A673 (cell line): ENCODE results near the gene SHISA8. TPM values are rescaled to one million over a fixed set of nuclear protein-coding genes. Genes with fewer than 3 reads are reported as not detected.

Experiments
- BruUV-seq: library from RNA; stranded (reverse); fragments of 400-500 nt; replicated peaks from 2 replicates; lab custom pipeline; 2021; lab: Mats Ljungman, UMichigan
- CTCF ChIA-PET: fragments of 300-600 bp; sonication (Branson Sonifier 250); formaldehyde crosslinking; loops from one replicate; lab custom pipeline; 2022; ENCODE audit warnings: antibody characterized with exemption; lab: Charles Lee
- POLR2A ChIA-PET: fragments of 300-600 bp; sonication (Branson Sonifier 250); formaldehyde crosslinking; loops from one replicate; lab custom pipeline; 2022; ENCODE audit warnings: antibody characterized with exemption; ENCODE audit not compliant: low non-redundant PET; lab: Charles Lee
- DNase-seq: peaks from one replicate; pipeline ENCODE4 v3.0.0-alpha.2; 2015; ENCODE audit warnings: low spot score
- H3K27ac ChIP-seq: fragments of 200-600 bp; sonication (generic); 2 replicates; pipeline ENCODE4 v1.5.1; 2016; ENCODE audit warnings: mixed run types, low read depth, mild to moderate bottlenecking, mixed read lengths, antibody characterized with exemption, low read length; ENCODE audit not compliant: poor library complexity, severe bottlenecking
- H3K27me3 ChIP-seq: fragments of 200-600 bp; sonication (generic); replicated peaks from 2 replicates; pipeline ENCODE4 v1.6.1; 2017; ENCODE audit warnings: mixed run types, low read depth, mild to moderate bottlenecking, mixed read lengths, antibody characterized with exemption, low read length; ENCODE audit not compliant: insufficient read depth, poor library complexity
- H3K36me3 ChIP-seq: fragments of 200-600 bp; sonication (generic); 2 replicates; pipeline ENCODE4 v1.6.1; 2016; ENCODE audit warnings: mixed run types, mild to moderate bottlenecking, mixed read lengths, antibody characterized with exemption, low read length; ENCODE audit not compliant: insufficient read depth, poor library complexity, severe bottlenecking
- H3K4me1 ChIP-seq: fragments of 200-600 bp; sonication (generic); 2 replicates; pipeline ENCODE4 v1.6.1; 2017; ENCODE audit warnings: mixed run types, mild to moderate bottlenecking, mixed read lengths, antibody characterized with exemption, low read length; ENCODE audit not compliant: insufficient read depth, poor library complexity, severe bottlenecking
- H3K4me3 ChIP-seq: fragments of 200-600 bp; sonication (generic); 2 replicates; pipeline ENCODE4 v1.5.1; 2016; ENCODE audit warnings: low read depth, mixed run types, mild to moderate bottlenecking, mixed read lengths, low read length; ENCODE audit not compliant: poor library complexity, severe bottlenecking
- H3K9me3 ChIP-seq: fragments of 200-600 bp; sonication (generic); 2 replicates; pipeline ENCODE4 v1.6.1; 2016; ENCODE audit warnings: mixed run types, low read depth, mild to moderate bottlenecking, mixed read lengths, antibody characterized with exemption, low read length; ENCODE audit not compliant: poor library complexity, severe bottlenecking
- EZH2 ChIP-seq: fragments of 200-600 bp; sonication (generic); IDR thresholded peaks from 2 replicates; pipeline ENCODE4 v1.6.1; 2017; ENCODE audit warnings: borderline replicate concordance, low read depth, mild to moderate bottlenecking, mixed read lengths, antibody characterized with exemption, low read length; ENCODE audit not compliant: poor library complexity, severe bottlenecking
- intact Hi-C: fragments of 100-400 bp; cut with micrococcal nuclease; formaldehyde crosslinking; loops from one replicate; pipeline ENCODE4 v1.10.0; 2022; ENCODE audit not compliant: unreplicated experiment
- total RNA-seq: library from RNA; stranded (reverse); gene quantifications from 2 replicates; pipeline ENCODE4 v1.2.3, GENCODE V29; 2021
- TF ChIP-seq, protein P1 (sequence below): fragments of 300-800, 200-600 bp; sonication (generic); conservative IDR thresholded peaks from 2 replicates; pipeline ENCODE4 v1.5.1; 2017; ENCODE audit warnings: low read depth, mild to moderate bottlenecking, antibody characterized with exemption, low read length, moderate library complexity, mixed read lengths

SHISA8 gene
- total RNA-seq, 1 experiment from 2014 or later, result 1.4 TPM

DNA sequence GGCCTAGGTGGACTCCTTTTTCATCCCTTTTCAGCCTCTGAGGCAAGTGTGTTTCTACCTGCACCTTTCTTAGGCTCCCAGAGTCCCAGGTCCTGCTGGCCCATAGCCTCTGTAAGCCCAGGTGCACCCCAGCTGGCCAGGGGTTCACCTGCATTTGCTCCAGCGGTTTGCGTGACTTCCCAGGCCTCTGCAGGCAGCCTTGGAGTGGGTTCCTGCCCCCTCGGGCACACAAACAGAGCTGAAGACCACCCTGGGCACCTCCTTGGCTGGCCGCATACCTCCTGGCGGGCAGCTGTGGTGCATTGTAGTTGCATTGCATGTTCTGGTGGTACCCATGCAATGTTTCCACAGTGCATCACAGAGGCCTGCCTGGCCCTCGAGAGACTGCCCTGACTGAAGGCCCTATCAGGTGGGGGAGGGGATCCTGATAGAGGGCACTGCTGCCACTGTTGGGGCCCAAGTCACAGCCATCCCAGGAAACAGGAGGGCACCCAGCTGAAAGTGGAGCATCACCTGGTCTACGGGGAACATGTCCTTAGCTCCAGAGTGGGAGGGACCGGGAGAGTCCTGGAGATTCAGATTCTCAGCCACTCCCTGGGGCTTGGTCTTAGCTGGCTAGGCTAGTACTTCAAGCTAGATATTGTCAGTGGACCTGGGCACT, 14.1 kb downstream of the SHISA8 start:
- Histone ChIP-seq H3K36me3 (peaks cover 87% of the 10 kb centered on the region), H3K4me1 (no peaks in the 10 kb centered on the region), H3K4me3 (no peak overlapping the region), H3K27ac (no peak overlapping the region), H3K27me3 (no peaks in the 10 kb centered on the region), H3K9me3 (no peaks in the 10 kb centered on the region)
- intact Hi-C loops, result no loop called here
- ChIA-PET CTCF (no interaction called here), POLR2A (no interaction called here)
- BruUV-seq, result no TSS peak
- no peak for DNase-seq
- TF ChIP-seq, protein P1, sequence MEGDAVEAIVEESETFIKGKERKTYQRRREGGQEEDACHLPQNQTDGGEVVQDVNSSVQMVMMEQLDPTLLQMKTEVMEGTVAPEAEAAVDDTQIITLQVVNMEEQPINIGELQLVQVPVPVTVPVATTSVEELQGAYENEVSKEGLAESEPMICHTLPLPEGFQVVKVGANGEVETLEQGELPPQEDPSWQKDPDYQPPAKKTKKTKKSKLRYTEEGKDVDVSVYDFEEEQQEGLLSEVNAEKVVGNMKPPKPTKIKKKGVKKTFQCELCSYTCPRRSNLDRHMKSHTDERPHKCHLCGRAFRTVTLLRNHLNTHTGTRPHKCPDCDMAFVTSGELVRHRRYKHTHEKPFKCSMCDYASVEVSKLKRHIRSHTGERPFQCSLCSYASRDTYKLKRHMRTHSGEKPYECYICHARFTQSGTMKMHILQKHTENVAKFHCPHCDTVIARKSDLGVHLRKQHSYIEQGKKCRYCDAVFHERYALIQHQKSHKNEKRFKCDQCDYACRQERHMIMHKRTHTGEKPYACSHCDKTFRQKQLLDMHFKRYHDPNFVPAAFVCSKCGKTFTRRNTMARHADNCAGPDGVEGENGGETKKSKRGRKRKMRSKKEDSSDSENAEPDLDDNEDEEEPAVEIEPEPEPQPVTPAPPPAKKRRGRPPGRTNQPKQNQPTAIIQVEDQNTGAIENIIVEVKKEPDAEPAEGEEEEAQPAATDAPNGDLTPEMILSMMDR, result no peak
- TF ChIP-seq EZH2, result no peak

DNA sequence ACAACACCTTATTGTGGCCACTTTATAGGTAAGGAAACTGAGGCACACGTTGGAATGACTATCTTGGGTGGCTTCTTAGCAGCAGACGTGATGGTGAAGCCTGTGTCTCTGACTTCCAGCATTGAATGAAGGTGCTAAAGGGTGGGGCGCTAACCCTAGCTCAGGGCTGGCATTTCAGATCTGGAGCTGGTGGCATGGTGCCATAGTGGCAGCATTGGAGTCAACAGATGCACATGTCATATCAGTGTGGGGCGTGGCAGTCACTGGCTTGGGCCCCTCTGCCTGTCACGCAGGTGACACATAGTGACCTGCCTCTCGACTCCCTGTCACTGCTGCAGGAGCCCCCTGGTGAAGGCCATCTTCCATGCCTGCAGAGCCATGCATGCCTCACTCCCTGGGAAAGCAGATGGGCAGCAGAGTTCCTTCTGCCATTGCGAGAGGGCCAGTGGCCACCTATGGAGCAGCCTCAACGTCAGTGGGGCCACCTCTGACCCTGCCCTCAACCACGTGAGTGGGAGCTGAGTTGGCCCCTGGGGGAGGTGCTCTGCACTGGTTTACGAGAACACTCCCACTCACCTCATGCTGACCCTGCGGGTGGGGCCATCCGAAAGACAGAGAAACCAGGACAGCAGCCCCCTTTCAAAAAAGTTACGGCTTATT, 14.8 kb downstream of the SHISA8 start:
- Histone ChIP-seq H3K9me3 (no peaks in the 10 kb centered on the region), H3K4me1 (no peaks in the 10 kb centered on the region), H3K27ac (no peak overlapping the region), H3K4me3 (no peak overlapping the region), H3K27me3 (no peaks in the 10 kb centered on the region), H3K36me3 (peaks cover 86% of the 10 kb centered on the region)
- BruUV-seq, result no TSS peak
- TF ChIP-seq, protein P1, result no peak
- TF ChIP-seq EZH2, result no peak
- ChIA-PET POLR2A (no interaction called here), CTCF (no interaction called here)
- DNase-seq, result no peak
- intact Hi-C loops, result no loop called here

DNA sequence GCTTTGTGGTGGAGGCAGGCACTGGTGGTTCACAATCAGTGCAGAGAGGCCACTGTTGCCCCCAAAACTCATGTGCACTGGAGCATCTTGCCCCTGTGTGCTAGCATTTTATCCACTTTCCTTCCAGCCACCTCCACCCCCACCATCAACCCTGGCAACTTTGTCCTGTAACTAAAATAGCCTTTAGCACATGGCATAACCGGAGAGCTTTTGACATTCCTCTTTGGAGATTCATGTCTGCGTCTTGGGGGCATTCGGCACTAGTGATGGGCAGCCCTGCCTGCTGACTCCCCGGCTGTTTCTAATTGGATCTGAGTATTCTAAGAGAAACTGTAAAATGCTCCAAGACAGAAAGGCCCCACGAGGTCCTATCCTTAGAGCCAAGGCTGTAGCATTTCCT, 15.8 kb downstream of the SHISA8 start:
- Histone ChIP-seq H3K27ac (no peak overlapping the region), H3K4me1 (no peaks in the 10 kb centered on the region), H3K36me3 (peaks cover 86% of the 10 kb centered on the region), H3K9me3 (no peaks in the 10 kb centered on the region), H3K4me3 (no peak overlapping the region), H3K27me3 (no peaks in the 10 kb centered on the region)
- ChIA-PET POLR2A (no interaction called here), CTCF (no interaction called here)
- BruUV-seq, result no TSS peak
- TF ChIP-seq, protein P1, result no peak
- no peak for TF ChIP-seq EZH2
- intact Hi-C loops, result no loop called here
- no peak for DNase-seq
